Measurements from ENCODE around the gene ZNF317. TPM values are rescaled to one million over a fixed set of nuclear protein-coding genes. Genes with fewer than 3 reads are reported as not detected.
A peak's percentile ranks its signal among the peaks of the same experiment; 100 is the strongest.
"Not testable (repeated sequence)": the region's sequence is repeated elsewhere in the genome, so short reads cannot be mapped to it uniquely, and the experiment has no call there.

Gene ZNF317
- total RNA-seq, 2 experiments from 2014 or later = 37.1 to 41.3 TPM

DNA sequence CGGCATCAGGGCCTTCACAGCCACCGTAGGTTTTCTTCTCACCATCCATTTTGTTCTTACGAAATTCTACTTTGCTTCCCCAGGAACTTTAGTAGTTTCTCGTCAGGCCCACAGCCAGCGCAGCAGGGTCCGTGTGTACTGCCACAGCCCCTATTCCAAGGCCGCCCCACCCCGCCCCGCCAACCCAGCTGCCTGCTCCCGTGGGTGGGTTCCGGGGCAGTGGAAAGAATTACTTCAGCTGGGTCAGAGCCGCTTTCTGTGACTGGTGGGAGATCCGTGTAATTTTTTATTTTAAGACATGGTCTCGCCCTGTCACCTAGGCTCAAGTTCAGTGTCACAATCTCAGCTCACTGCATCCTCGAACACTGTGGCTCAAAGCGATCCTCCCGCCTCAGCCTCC is 42.8 kb downstream of the ZNF317 start:
- no peaks in the 10 kb centered on the region for H3K36me3 Mint-ChIP-seq (ENCODE audit: low read depth)
- no peak overlapping the region for H3K4me3 Mint-ChIP-seq
- no peaks in the 10 kb centered on the region for H3K27me3 Mint-ChIP-seq (ENCODE audit: low read depth)
- ATAC-seq (no peak), DNase-seq (no peak)
- no peaks in the 10 kb centered on the region for H3K9me3 Mint-ChIP-seq (ENCODE audit: insufficient read depth)
- ChIA-PET CTCF (no interaction called here), POLR2A (no interaction called here)
- H3K4me1 Mint-ChIP-seq (ENCODE audit: low read depth) = no peaks in the 10 kb centered on the region
- no peak overlapping the region for H3K27ac Mint-ChIP-seq

DNA sequence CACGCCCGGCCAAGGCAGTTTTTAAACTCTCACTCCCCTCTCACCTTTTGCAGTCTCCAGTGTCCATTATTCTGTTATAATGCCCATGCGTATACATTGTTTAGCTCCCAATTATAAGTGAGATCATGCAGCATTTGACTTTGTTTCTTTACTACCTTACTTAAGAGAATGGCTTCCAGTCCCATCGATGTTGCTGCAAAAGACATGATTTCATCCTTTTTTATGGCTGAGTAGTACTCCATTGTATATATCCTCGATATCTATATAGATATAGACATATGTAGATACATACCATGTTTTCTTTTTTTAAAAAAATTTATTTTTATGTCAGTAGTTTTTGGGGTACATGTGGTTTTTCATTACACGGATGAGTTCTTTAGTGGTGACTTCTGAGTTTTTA is 47.0 kb downstream of the ZNF317 start:
- Mint-ChIP-seq H3K9me3 (ENCODE audit: insufficient read depth) (peaks cover 10% of the 10 kb centered on the region), H3K4me1 (ENCODE audit: low read depth) (no peaks in the 10 kb centered on the region), H3K27ac (no peak overlapping the region), H3K4me3 (no peak overlapping the region), H3K27me3 (ENCODE audit: low read depth) (no peaks in the 10 kb centered on the region), H3K36me3 (ENCODE audit: low read depth) (no peaks in the 10 kb centered on the region)
- DNase-seq (no peak), ATAC-seq (no peak)
- CTCF ChIA-PET = no interaction called here
- POLR2A ChIA-PET = no interaction called here

DNA sequence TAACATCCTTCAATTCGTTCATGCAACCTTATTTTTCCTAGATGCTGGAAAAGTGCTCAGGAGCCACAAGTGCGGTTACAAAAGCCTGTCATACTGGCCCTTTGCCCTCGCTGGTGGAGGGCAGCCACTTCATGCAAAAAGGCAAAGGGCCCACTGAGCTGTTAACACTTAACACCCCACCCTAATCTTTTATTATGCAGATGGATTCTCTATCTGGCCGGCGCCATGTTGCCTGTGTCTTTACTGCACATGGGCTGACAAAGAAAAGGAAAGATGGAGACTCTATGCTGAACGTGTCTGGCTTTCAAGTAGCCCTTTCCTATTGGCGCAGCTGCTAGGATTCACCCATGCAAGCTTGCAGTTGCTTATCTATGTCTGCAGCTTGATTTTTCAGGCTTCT is 49.3 kb downstream of the ZNF317 start:
- H3K27ac Mint-ChIP-seq = no peak overlapping the region
- ChIA-PET POLR2A (no interaction called here), CTCF (no interaction called here)
- no peaks in the 10 kb centered on the region for H3K36me3 Mint-ChIP-seq (ENCODE audit: low read depth)
- no peaks in the 10 kb centered on the region for H3K27me3 Mint-ChIP-seq (ENCODE audit: low read depth)
- H3K9me3 Mint-ChIP-seq (ENCODE audit: insufficient read depth) = peaks cover 10% of the 10 kb centered on the region
- ATAC-seq (no peak), DNase-seq (no peak)
- H3K4me1 Mint-ChIP-seq (ENCODE audit: low read depth) = no peaks in the 10 kb centered on the region
- H3K4me3 Mint-ChIP-seq = no peak overlapping the region

DNA sequence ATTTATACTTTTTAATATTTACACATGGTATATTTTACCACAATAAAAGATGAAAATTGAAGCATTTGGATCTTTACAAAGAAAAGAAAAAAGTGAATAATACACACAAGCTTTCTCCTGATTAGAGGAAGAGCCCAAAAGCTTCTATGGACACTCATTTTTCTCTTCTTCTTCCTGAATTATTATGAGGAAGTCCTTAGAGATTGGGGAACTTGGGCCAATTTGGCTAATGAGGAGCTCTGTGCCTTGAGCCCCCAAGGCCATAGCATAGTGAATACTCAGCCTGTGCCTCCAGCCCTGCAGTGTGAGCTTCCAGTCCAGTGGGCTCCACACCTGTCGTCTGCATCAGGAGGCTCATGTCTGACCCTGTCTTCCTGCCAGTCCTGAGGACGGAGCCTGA is 57.8 kb downstream of the ZNF317 start:
- H3K9me3 Mint-ChIP-seq (ENCODE audit: insufficient read depth); H3K4me3 Mint-ChIP-seq; CTCF ChIA-PET; H3K36me3 Mint-ChIP-seq (ENCODE audit: low read depth); H3K4me1 Mint-ChIP-seq (ENCODE audit: low read depth); DNase-seq; ATAC-seq; POLR2A ChIA-PET; H3K27me3 Mint-ChIP-seq (ENCODE audit: low read depth); H3K27ac Mint-ChIP-seq: not testable (repeated sequence)

DNA sequence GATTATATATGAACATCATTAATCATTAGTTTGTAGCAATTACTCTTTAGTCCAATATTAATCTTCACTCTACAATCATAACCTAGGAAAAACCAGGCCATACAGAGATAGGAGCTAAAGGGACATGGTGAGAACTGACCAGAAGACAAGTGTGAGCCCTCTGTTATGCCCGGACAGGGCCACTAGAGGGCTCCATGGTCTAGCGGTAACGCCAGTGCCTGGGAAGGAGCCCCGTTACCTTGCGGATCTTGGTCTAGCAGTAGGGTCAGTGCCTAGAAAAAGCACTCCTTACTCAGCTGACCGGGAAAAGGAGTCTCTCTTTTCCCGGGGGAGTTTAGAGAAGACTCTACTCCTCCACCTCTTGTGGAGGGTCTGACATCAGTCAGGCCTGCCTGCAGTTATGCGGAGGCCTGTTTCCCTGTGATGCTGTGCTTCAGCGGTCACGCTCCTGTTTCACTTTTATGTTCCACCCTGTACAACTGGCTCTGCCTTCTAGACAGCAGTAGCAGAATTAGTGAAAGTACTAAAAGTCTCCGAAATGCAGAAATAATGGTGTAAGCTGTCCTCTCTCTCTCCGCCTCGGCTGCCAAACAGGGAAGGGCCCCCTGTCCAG is 65.4 kb downstream of the ZNF317 start:
- Mint-ChIP-seq H3K27me3 (ENCODE audit: low read depth) (no peaks in the 10 kb centered on the region), H3K4me1 (ENCODE audit: low read depth) (peaks cover 5% of the 10 kb centered on the region), H3K27ac (no peak overlapping the region), H3K9me3 (ENCODE audit: insufficient read depth) (no peaks in the 10 kb centered on the region), H3K36me3 (ENCODE audit: low read depth) (no peaks in the 10 kb centered on the region), H3K4me3 (peak overlapping the region; percentile 23)
- ATAC-seq = peak; percentile 64
- POLR2A ChIA-PET = no interaction called here
- DNase-seq = peak; percentile 74
- CTCF ChIA-PET = interaction anchor here (0.8 to 1.8 kb wide), 8 partner anchors 11 to 652 kb away, joined by 3 to 12 read pairs (median 4); partner anchors contain the start of genes ZNF266 and ZNF317

Other genes starting within 250 kb of the ZNF317 start
- gene MUC16, start 130.0 kb upstream of the ZNF317 start, total RNA-seq = under 1 TPM in 1 of 2 experiments, not detected in 1; under 0.01 TPM
- gene OR1M1, start 53.3 kb upstream of the ZNF317 start, total RNA-seq = not detected
- not detected for gene OR7G2, start 32.9 kb upstream of the ZNF317 start, total RNA-seq
- gene OR7G1, start 24.6 kb upstream of the ZNF317 start, total RNA-seq = not detected
- gene OR7G3, start 13.4 kb upstream of the ZNF317 start, total RNA-seq = not detected
- not detected for gene OR7D2, start 38.6 kb downstream of the ZNF317 start, total RNA-seq
- gene OR7D4, start 79.2 kb downstream of the ZNF317 start, total RNA-seq = not detected
- gene OR7E24, start 110.5 kb downstream of the ZNF317 start, total RNA-seq = not detected
- 10 to 100 TPM in 1 of 2 experiments, 1 to 10 TPM in 1; 7.5 to 10.0 TPM for gene ZNF699, start 169.4 kb downstream of the ZNF317 start, total RNA-seq
- gene ZNF559, start 183.8 kb downstream of the ZNF317 start, total RNA-seq = 10 to 100 TPM; 13.3 to 18.0 TPM
- gene ZNF177, start 222.6 kb downstream of the ZNF317 start, total RNA-seq = under 1 TPM; 0.68 to 0.83 TPM